AG10803 (cell line): ENCODE data around the gene UGT1A7.
"Not testable (repeated sequence)": the region's sequence is repeated elsewhere in the genome, so short reads cannot be mapped to it uniquely, and the experiment has no call there.

Experiments
- DNase-seq: peaks from one replicate; pipeline ENCODE4 v3.0.0; 2010; ENCODE audit warnings: low read depth
- H3K4me3 ChIP-seq: 2 replicates; pipeline ENCODE4 v1.5.1; 2011; ENCODE audit warnings: mild to moderate bottlenecking, low read length, control low read depth
- CTCF ChIP-seq: conservative IDR thresholded peaks from 2 replicates; pipeline ENCODE4 v1.5.1; 2011; ENCODE audit warnings: mild to moderate bottlenecking, low read length, control low read depth, inconsistent platforms

Gene UGT1A7

GRCh38 chr2:233740870-233741269, 59.2 kb downstream of the UGT1A7 start:
- no peak for DNase-seq
- TF ChIP-seq CTCF = no peak
- no peak overlapping the region for H3K4me3 ChIP-seq

- no peak overlapping the region for H3K4me3 ChIP-seq
- DNase-seq = no peak
- no peak for TF ChIP-seq CTCF
Observed at GRCh38 chr2:233743464-233744259, 62.0 kb downstream of the UGT1A7 start.

- TF ChIP-seq CTCF = no peak
- DNase-seq = no peak
- no peak overlapping the region for H3K4me3 ChIP-seq
Observed at GRCh38 chr2:233745073-233745755, 63.5 kb downstream of the UGT1A7 start.

- not testable (repeated sequence) for DNase-seq, H3K4me3 ChIP-seq
Observed at GRCh38 chr2:233745838-233746237, 64.1 kb downstream of the UGT1A7 start.

GRCh38 chr2:233746475-233747282, 65.0 kb downstream of the UGT1A7 start:
- TF ChIP-seq CTCF = no peak
- DNase-seq = no peak

GRCh38 chr2:233747283-233747544, 65.5 kb downstream of the UGT1A7 start:
- H3K4me3 ChIP-seq = no peak overlapping the region
- no peak for DNase-seq
- TF ChIP-seq CTCF = no peak

More at GRCh38 chr2:233746475-233747282, 65.0 kb downstream of the UGT1A7 start:
- no peak overlapping the region for H3K4me3 ChIP-seq

GRCh38 chr2:233750689-233751088, 69.0 kb downstream of the UGT1A7 start:
- DNase-seq, H3K4me3 ChIP-seq: not testable (repeated sequence)

- H3K4me3 ChIP-seq, DNase-seq: not testable (repeated sequence)
Observed at GRCh38 chr2:233751212-233752009, 69.7 kb downstream of the UGT1A7 start.
